Psoas muscle (tissue), 8 donors: ENCODE results near the gene MAMSTR. TPM values are rescaled to one million over a fixed set of nuclear protein-coding genes. Genes with fewer than 3 reads are reported as not detected.

ENCODE experiments used
- ATAC-seq, 4 donors: fragments of 200-7000 bp; cut with Tn5 transposase; one replicate each; pipeline ENCODE4 v1.9.1; 2020; ENCODE audit warnings: moderate library complexity in 3 of 4, mild to moderate bottlenecking in 2 of 4
- DNase-seq, 2 donors: peaks; one replicate each; pipeline ENCODE4 v3.0.0-alpha.2; 2020
- H3K27ac ChIP-seq: fragments of 200-600 bp; one replicate; pipeline ENCODE4 v1.8.0; 2022
- H3K27me3 ChIP-seq, 3 donors: fragments of 200-600 bp in 1 of 3; one replicate each; pipeline versions ENCODE4 v1.6.1 to v1.8.0; 2013 to 2022; ENCODE audit warnings: low read length in 2 of 3, mild to moderate bottlenecking in 2 of 3, moderate library complexity in 1 of 3; ENCODE audit not compliant: insufficient read depth in 3 of 3
- H3K36me3 ChIP-seq, 2 donors: fragments of 200-600 bp in 1 of 2; one replicate each; pipeline versions ENCODE4 v1.6.1 to v1.8.0; 2013 to 2022; ENCODE audit warnings: low read depth in 1 of 2, mild to moderate bottlenecking in 1 of 2, moderate library complexity in 1 of 2; ENCODE audit not compliant: insufficient read depth in 1 of 2
- H3K4me1 ChIP-seq: fragments of 200-600 bp; one replicate; pipeline ENCODE4 v1.8.0; 2022
- H3K4me3 ChIP-seq: fragments of 200-600 bp; one replicate; pipeline ENCODE4 v1.8.0; 2022; ENCODE audit warnings: mild to moderate bottlenecking
- H3K9me3 ChIP-seq: fragments of 200-600 bp; one replicate; pipeline ENCODE4 v1.8.0; 2022
- WGBS, 3 donors: extraction: QIAGEN DNeasy Blood & Tissue Kit; methylation state at CpG; one replicate each; pipeline versions ENCODE4 v1.1.6 to v1.1.7; 2013; 5-methylcytosine and 5-hydroxymethylcytosine counted together
- intact Hi-C, 2 donors: fragments of 100-400 bp; cut with DNase I; formaldehyde crosslinking; loops; one replicate each; pipeline versions ENCODE4 v1.11.0 to v1.14.2; 2022
- polyA plus RNA-seq, 3 donors: library from polyadenylated mRNA; stranded (reverse); fragments of 200-250 nt; gene quantifications; one replicate each; pipeline ENCODE4 v1.2.3, GENCODE V29; 2013
- total RNA-seq, 4 donors: library from RNA; stranded (reverse); fragmentation: NEBNext Ultra II Directional in 2 of 4; extraction: Animal tissue kit (Norgen Biotek cat#: 25700) in 2 of 4; gene quantifications; one replicate each; pipeline versions ENCODE4 v1.2.1 to v1.2.4, GENCODE V29; 2021 to 2023
- TF ChIP-seq, protein P1 (sequence below): fragments of 200-600 bp; IDR thresholded peaks from one replicate; pipeline ENCODE4 v1.8.0; 2022; ENCODE audit warnings: antibody characterized with exemption
- donor health status: healthy with polysubstance abuse.
- donor health status: DM: no; HTN: no; CAD: no; lungs with moderate emphysema.
- donor health status: Bipolar disorder and iron deficiency.
- donor health status: healthy.
- donor health status: DM: yes; HTN: yes; CAD: no.
- donor health status: DM: no; HTN: no; CAD: no.
- donor health status: DM: no; HTN: no; CAD: no.
- donor health status: DM: yes; HTN: yes; CAD: no.

The MAMSTR gene
- total and polyA plus RNA-seq, 7 donors: 3.1 to 50.9 (median 10.5) TPM

DNA sequence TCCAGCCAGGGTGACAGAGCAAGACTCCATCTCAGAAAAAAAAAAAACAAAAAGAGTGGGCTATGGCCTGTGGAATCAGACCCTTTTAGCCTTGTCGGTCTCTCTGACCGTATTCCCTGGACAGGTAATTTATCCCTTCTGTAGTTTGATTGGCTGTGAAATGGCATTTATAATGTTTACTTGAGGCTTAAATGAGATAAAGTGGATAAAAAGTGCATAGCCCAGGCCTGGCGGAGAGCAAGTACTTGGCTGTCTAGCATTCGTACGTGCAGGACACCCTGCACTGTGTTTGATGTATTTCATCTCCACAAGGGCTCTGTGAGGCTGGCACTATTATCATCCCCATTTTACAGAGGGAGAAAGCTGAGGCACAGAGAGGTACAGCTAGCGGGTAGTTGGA lies 53.7 kb downstream of the MAMSTR start:
- no peaks in the 10 kb centered on the region for H3K27me3 ChIP-seq
- DNase-seq (no peak), ATAC-seq (no peak)
- no peaks in the 10 kb centered on the region for H3K36me3 ChIP-seq
- intact Hi-C loops: no loop called here
- H3K4me1 ChIP-seq: no peaks in the 10 kb centered on the region
- 85 to 92% (median 88%) methylated on average over 6 of the region's 6 CpGs for WGBS, 3 donors
- TF ChIP-seq, protein P1, sequence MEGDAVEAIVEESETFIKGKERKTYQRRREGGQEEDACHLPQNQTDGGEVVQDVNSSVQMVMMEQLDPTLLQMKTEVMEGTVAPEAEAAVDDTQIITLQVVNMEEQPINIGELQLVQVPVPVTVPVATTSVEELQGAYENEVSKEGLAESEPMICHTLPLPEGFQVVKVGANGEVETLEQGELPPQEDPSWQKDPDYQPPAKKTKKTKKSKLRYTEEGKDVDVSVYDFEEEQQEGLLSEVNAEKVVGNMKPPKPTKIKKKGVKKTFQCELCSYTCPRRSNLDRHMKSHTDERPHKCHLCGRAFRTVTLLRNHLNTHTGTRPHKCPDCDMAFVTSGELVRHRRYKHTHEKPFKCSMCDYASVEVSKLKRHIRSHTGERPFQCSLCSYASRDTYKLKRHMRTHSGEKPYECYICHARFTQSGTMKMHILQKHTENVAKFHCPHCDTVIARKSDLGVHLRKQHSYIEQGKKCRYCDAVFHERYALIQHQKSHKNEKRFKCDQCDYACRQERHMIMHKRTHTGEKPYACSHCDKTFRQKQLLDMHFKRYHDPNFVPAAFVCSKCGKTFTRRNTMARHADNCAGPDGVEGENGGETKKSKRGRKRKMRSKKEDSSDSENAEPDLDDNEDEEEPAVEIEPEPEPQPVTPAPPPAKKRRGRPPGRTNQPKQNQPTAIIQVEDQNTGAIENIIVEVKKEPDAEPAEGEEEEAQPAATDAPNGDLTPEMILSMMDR: no peak
- no peaks in the 10 kb centered on the region for H3K9me3 ChIP-seq
- H3K4me3 ChIP-seq: no peak overlapping the region
- H3K27ac ChIP-seq: no peak overlapping the region

- TF ChIP-seq, protein P1: no peak
- intact Hi-C loops: no loop called here
- H3K9me3 ChIP-seq: no peaks in the 10 kb centered on the region
- DNase-seq (no peak), ATAC-seq (no peak)
- 84 to 89% (median 87%) methylated on average over 14 of the region's 14 CpGs for WGBS, 3 donors
- H3K27me3 ChIP-seq: no peaks in the 10 kb centered on the region
- H3K36me3 ChIP-seq: no peaks in the 10 kb centered on the region
- H3K27ac ChIP-seq: no peak overlapping the region
- no peaks in the 10 kb centered on the region for H3K4me1 ChIP-seq
- no peak overlapping the region for H3K4me3 ChIP-seq
Measured at GRCh38 chr19:48664476-48664875, 55.0 kb downstream of the MAMSTR start.

- ATAC-seq (no peak), DNase-seq (no peak)
- Histone ChIP-seq H3K27ac (no peak overlapping the region), H3K4me1 (no peaks in the 10 kb centered on the region), H3K27me3 (no peaks in the 10 kb centered on the region), H3K4me3 (no peak overlapping the region), H3K36me3 (no peaks in the 10 kb centered on the region), H3K9me3 (no peaks in the 10 kb centered on the region)
- 94 to 100% (median 95%) methylated on average over 4 of the region's 4 CpGs for WGBS, 3 donors
- intact Hi-C loops: no loop called here
- TF ChIP-seq, protein P1: no peak
Measured at GRCh38 chr19:48663667-48664066, 55.9 kb downstream of the MAMSTR start.

Other genes with a start within 250 kb of the MAMSTR start
- gene LMTK3, start 207.9 kb downstream of the MAMSTR start, total RNA-seq: under 1 TPM in 2 of 4 donors, not detected in 2; 0.06 to 0.14 TPM
- gene LMTK3, start 207.9 kb downstream of the MAMSTR start, polyA plus RNA-seq: under 1 TPM; 0.03 to 0.06 (median 0.05) TPM
- gene SULT2B1, start 167.6 kb downstream of the MAMSTR start, total RNA-seq: not detected
- under 1 TPM in 2 of 3 donors, not detected in 1; 0.06 to 0.23 TPM for gene SULT2B1, start 167.6 kb downstream of the MAMSTR start, polyA plus RNA-seq
- not detected for gene SPACA4, start 113.0 kb downstream of the MAMSTR start, total RNA-seq
- not detected for gene SPACA4, start 113.0 kb downstream of the MAMSTR start, polyA plus RNA-seq
- gene FAM83E, start 104.6 kb downstream of the MAMSTR start, total RNA-seq: not detected
- gene FAM83E, start 104.6 kb downstream of the MAMSTR start, polyA plus RNA-seq: under 1 TPM in 2 of 3 donors, not detected in 1; 0.01 to 0.20 TPM
- 100 to 1,000 TPM; 506 to 730 (median 645) TPM for gene RPL18, start 100.5 kb downstream of the MAMSTR start, total RNA-seq
- 1,000 to 10,000 TPM; 1,096 to 1,745 (median 1,373) TPM for gene RPL18, start 100.5 kb downstream of the MAMSTR start, polyA plus RNA-seq
- gene SPHK2, start 100.2 kb downstream of the MAMSTR start, total RNA-seq: 10 to 100 TPM in 2 of 4 donors, 1 to 10 TPM in 2; 4.1 to 12.8 (median 8.8) TPM
- gene SPHK2, start 100.2 kb downstream of the MAMSTR start, polyA plus RNA-seq: 1 to 10 TPM; 3.3 to 7.4 (median 4.8) TPM
- gene DBP, start 82.3 kb downstream of the MAMSTR start, total RNA-seq: 10 to 100 TPM in 1 of 4 donors, 1 to 10 TPM in 3; 3.6 to 14.5 (median 6.5) TPM
- gene DBP, start 82.3 kb downstream of the MAMSTR start, polyA plus RNA-seq: 1 to 10 TPM; 2.8 to 7.0 (median 3.2) TPM
- 1 to 10 TPM; 4.1 to 8.8 (median 6.4) TPM for gene CA11, start 73.5 kb downstream of the MAMSTR start, total RNA-seq
- 10 to 100 TPM in 1 of 3 donors, 1 to 10 TPM in 2; 2.3 to 10.6 (median 9.2) TPM for gene CA11, start 73.5 kb downstream of the MAMSTR start, polyA plus RNA-seq
- under 1 TPM in 1 of 4 donors, not detected in 3; 0.21 TPM for gene NTN5, start 46.7 kb downstream of the MAMSTR start, total RNA-seq
- under 1 TPM in 1 of 3 donors, not detected in 2; 0.04 TPM for gene NTN5, start 46.7 kb downstream of the MAMSTR start, polyA plus RNA-seq
- not detected for gene FUT2, start 23.8 kb downstream of the MAMSTR start, total RNA-seq
- not detected for gene FUT2, start 23.8 kb downstream of the MAMSTR start, polyA plus RNA-seq
- gene RASIP1, start 20.9 kb upstream of the MAMSTR start, total RNA-seq: 1 to 10 TPM; 6.9 to 9.7 (median 8.0) TPM
- gene RASIP1, start 20.9 kb upstream of the MAMSTR start, polyA plus RNA-seq: 1 to 10 TPM; 3.9 to 7.7 (median 4.9) TPM
- gene IZUMO1, start 27.2 kb upstream of the MAMSTR start, total RNA-seq: under 1 TPM in 3 of 4 donors, not detected in 1; 0.26 to 0.76 (median 0.36) TPM
- gene IZUMO1, start 27.2 kb upstream of the MAMSTR start, polyA plus RNA-seq: under 1 TPM in 2 of 3 donors, not detected in 1; 0.18 to 0.66 TPM
- gene FUT1, start 32.9 kb upstream of the MAMSTR start, total RNA-seq: 1 to 10 TPM; 1.6 to 2.3 (median 2.0) TPM
- gene FUT1, start 32.9 kb upstream of the MAMSTR start, polyA plus RNA-seq: 1 to 10 TPM; 1.1 to 1.3 (median 1.3) TPM
- gene FGF21, start 35.8 kb upstream of the MAMSTR start, total RNA-seq: 1 to 10 TPM in 2 of 4 donors, not detected in 2; 1.7 to 6.2 TPM
- under 1 TPM in 2 of 3 donors, not detected in 1; 0.06 to 0.31 TPM for gene FGF21, start 35.8 kb upstream of the MAMSTR start, polyA plus RNA-seq
- 10 to 100 TPM; 24.6 to 48.5 (median 29.9) TPM for gene BCAT2, start 91.3 kb upstream of the MAMSTR start, total RNA-seq
- 10 to 100 TPM; 14.4 to 22.9 (median 20.0) TPM for gene BCAT2, start 91.3 kb upstream of the MAMSTR start, polyA plus RNA-seq
- gene HSD17B14, start 116.8 kb upstream of the MAMSTR start, total RNA-seq: 1 to 10 TPM in 1 of 4 donors, under 1 TPM in 3; 0.61 to 1.2 (median 0.80) TPM
- under 1 TPM; 0.15 to 0.66 (median 0.29) TPM for gene HSD17B14, start 116.8 kb upstream of the MAMSTR start, polyA plus RNA-seq
- gene PLEKHA4, start 148.9 kb upstream of the MAMSTR start, total RNA-seq: 10 to 100 TPM in 3 of 4 donors, 1 to 10 TPM in 1; 9.4 to 30.0 (median 20.2) TPM
- gene PLEKHA4, start 148.9 kb upstream of the MAMSTR start, polyA plus RNA-seq: 10 to 100 TPM; 11.1 to 14.9 (median 12.3) TPM
- 10 to 100 TPM; 34.5 to 93.4 (median 41.3) TPM for gene PPP1R15A, start 152.7 kb upstream of the MAMSTR start, total RNA-seq
- 10 to 100 TPM; 61.1 to 86.3 (median 83.7) TPM for gene PPP1R15A, start 152.7 kb upstream of the MAMSTR start, polyA plus RNA-seq
- gene TULP2, start 179.0 kb upstream of the MAMSTR start, total RNA-seq: under 1 TPM in 2 of 4 donors, not detected in 2; 0.13 to 0.17 TPM
- gene TULP2, start 179.0 kb upstream of the MAMSTR start, polyA plus RNA-seq: under 1 TPM in 2 of 3 donors, not detected in 1; 0.06 to 0.07 TPM
- gene NUCB1, start 180.6 kb upstream of the MAMSTR start, total RNA-seq: 100 to 1,000 TPM in 2 of 4 donors, 10 to 100 TPM in 2; 86.4 to 143 (median 101) TPM
- gene NUCB1, start 180.6 kb upstream of the MAMSTR start, polyA plus RNA-seq: 10 to 100 TPM; 49.9 to 97.1 (median 90.7) TPM
- gene DHDH, start 214.0 kb upstream of the MAMSTR start, total RNA-seq: under 1 TPM in 1 of 4 donors, not detected in 3; 0.21 TPM
- gene DHDH, start 214.0 kb upstream of the MAMSTR start, polyA plus RNA-seq: under 1 TPM in 1 of 3 donors, not detected in 2; 0.14 TPM
- gene BAX, start 235.2 kb upstream of the MAMSTR start, total RNA-seq: 10 to 100 TPM; 16.8 to 24.4 (median 22.0) TPM
- 10 to 100 TPM; 20.7 to 66.1 (median 35.6) TPM for gene BAX, start 235.2 kb upstream of the MAMSTR start, polyA plus RNA-seq
- 1,000 to 10,000 TPM in 3 of 4 donors, 100 to 1,000 TPM in 1; 802 to 2,269 (median 1,158) TPM for gene FTL, start 245.6 kb upstream of the MAMSTR start, total RNA-seq
- gene FTL, start 245.6 kb upstream of the MAMSTR start, polyA plus RNA-seq: 1,000 to 10,000 TPM; 1,296 to 1,753 (median 1,467) TPM